Measurements from ENCODE around the gene TMEM267.
A peak's percentile ranks its signal among the peaks of the same experiment; 100 is the strongest.

The TMEM267 gene

DNA sequence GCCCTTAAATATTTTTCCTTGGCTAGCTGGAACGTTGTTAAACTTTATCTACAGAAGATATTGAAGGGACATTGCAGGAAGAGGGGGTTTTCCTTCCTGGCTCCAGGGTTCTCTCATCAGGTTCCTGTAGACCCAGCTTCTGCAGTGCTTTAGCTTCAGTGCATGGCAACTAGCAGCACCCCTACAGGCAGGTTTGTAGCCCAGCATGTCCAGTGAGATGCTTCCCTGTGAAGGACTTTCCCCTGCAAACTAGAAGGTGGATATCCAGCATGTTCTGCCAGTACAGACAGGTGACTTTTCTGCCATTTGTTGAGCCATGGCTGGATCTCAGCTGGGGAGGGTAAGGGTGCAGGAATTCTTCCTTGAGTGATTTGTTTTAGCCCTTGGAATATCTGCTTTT, 81.8 kb downstream of the TMEM267 start:
- DNase-seq: no peak

DNA sequence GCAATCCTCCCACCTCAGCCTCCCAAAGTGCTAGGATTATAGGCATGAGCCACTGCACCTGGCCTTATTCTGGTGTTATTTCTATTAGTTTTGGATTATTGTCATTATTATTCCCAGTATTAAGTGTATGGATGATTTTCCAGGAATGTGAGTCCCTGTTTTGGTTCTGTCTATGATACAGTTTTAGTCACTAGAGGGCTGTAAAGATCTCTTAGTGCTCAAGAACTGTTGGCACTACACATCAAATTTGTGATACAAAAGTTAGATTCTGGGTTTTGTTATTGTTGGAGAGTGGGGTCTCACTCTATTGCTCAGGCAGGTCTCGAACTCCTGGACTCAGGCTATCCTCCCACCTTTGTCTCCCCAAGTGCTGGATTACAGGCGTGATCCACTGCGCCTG, 83.6 kb downstream of the TMEM267 start:
- DNase-seq: no peak

DNA sequence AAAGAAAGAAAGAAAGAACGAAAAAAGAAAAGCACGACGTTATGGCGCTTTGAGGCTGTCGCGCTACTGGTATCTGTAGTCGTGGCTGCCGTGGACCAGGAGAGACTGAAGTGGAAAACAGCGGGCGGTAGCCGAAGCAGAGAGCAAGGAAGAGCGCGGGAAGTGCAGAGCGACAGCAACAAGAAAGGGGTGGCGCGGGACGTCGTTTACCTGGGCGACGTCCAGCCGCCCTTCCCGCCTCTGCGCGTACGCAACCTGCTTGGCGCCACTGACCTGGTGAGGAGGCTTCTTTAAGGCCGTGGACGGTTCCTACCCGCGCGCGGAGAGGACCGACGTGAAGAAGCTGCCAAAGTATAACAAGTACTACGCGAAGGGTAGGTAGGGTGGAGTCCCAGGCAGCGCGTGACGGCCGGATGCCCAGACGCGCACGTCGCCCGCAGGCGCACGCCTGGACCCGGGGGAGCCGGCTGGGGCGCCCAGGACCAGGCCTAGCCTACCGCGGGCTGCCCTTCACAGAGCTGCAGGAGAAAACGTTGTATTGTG, 86.8 kb downstream of the TMEM267 start:
- peak; percentile 5 for DNase-seq
